GM10847 (cell line): ENCODE measurements around the gene TMPRSS15.

ENCODE experiments used
- POLR2A ChIP-seq: IDR thresholded peaks from 2 replicates; pipeline ENCODE4 v1.6.1; 2011; ENCODE audit not compliant: insufficient read length; ENCODE audit errors: extremely low read depth

TMPRSS15 gene

DNA sequence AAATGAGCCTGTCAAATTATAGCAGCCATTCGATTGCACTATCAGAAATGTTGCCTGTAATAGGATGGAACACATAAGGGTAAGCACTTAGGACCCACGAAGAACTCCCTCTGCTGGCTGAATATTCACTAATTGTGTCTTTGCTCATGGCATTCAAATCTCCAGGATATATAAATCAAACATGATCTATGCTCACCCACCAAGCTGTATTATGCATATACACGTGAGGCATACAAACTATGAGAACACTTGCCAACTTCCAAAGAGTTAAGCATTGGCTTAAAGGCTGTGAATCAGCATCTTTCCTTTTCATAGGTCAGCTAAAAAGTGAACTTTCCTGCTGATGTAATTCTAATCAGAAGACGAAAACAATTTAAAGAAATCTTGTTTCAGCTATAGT lies 34.5 kb downstream of the TMPRSS15 start:
- no peak for TF ChIP-seq POLR2A

DNA sequence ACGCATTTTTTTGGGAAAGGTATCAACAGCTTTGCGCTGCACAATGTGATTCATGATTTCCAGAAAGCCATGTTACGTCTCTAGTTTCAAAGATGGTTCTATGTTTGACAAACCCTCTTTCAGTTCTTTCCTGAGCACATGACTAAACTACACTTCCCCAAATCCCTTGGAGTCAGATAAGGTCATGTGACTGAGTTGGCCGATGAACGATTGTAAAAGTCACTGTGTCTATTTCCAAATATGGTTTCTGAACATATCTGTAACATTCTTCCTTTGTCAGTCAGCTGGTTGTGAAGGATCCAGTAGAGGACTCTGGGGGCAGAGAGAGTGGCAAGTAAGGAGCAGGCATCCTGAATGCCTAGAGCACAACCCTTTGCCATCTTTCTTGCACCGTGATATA lies 35.4 kb downstream of the TMPRSS15 start:
- TF ChIP-seq POLR2A: no peak

DNA sequence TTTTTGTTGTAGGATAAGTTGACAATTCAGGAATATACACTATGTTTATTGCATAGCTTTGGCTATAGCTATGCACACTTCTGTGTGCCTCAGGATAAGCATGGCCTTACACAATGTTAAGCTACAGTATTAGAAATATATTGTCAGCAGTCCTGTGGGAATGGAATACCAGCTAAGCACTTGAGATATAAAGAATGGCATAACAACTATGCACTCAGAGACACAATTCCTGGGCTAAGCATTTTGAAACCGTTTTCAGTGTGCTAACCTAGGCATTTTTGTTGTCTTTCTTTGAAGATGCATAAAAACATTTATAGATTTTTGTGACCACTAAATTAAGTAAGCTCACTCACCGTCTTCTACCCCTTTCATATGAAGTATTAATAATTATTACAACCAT lies 46.8 kb downstream of the TMPRSS15 start:
- no peak for TF ChIP-seq POLR2A

DNA sequence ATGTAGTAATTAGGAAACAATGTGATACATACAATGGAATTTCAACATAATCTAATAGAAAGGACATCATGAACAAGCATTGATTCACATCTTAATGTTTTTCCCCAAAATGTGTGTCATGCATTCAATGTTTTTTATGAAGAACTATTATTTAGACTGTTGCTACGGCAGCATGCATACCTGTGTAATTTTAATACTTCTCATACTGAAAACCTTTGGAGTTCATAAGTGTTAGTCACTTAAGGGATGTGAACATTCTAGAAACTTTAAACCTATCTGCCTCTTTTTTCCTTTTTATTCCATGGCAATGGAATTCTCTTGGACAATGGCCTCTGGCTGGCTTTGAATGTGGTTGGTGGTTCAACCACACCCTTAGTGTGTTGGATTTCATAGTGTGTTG lies 48.6 kb downstream of the TMPRSS15 start:
- no peak for TF ChIP-seq POLR2A

DNA sequence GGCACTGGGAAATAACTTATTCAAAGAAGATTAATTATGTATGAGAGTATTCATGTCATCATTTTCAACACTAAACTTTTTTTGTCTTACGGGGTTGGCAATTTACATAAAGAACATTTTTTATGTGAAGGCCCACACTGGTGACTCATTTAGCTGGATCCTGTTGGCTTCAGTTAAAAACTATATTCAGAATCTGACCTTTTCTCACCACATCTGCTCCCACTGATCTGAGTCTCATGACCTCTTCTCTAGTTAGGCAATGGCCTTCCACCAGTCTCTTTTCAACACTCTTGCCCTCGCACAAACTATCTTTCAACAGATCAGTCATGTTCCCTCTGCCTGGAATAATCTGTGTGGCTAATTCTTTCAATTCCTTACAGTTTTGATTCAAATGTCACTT lies 53.4 kb downstream of the TMPRSS15 start:
- TF ChIP-seq POLR2A: no peak

DNA sequence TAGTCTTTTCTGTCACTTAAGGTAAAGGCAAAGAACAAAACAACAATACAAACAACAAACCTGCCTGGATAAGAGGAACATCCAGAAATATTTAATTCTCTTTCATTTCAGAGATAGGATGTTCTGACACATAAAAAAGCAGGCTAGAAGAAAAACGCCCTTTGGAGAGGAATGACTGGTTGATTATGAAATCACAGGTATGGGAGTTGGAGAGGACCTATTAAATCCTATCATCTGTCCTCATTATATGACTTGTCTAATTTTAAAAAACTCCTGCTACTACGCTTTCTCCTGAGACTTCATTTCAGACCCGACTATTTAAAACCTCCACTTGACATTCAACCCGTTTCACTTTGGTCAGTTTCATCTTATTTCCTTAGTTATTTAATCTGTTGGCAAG lies 54.1 kb downstream of the TMPRSS15 start:
- no peak for TF ChIP-seq POLR2A

DNA sequence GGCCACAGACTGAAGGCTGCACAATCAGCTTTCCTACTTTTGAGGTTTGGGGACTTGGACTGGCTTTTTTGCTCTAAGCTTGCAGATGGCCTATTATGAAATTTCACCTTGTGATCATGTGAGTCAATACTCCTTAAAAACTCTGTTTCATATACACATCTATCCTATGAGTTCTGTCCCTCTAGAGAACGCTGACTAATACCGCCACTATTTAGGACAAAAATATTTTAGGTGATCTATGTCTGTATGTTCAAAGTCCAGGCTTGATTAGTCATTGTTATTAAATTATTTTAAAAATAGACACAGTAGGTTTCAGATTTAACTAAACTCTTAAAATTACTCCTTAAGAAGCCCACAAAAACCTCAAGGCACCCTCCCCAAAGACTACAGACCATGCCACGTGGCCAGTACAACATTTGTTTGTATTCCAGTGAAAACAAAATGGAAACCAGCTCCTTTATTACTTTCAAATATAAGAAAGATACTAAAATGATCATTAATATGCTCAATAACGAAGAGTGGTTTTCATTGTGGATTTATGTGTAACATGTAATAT lies 63.1 kb downstream of the TMPRSS15 start:
- TF ChIP-seq POLR2A: no peak

DNA sequence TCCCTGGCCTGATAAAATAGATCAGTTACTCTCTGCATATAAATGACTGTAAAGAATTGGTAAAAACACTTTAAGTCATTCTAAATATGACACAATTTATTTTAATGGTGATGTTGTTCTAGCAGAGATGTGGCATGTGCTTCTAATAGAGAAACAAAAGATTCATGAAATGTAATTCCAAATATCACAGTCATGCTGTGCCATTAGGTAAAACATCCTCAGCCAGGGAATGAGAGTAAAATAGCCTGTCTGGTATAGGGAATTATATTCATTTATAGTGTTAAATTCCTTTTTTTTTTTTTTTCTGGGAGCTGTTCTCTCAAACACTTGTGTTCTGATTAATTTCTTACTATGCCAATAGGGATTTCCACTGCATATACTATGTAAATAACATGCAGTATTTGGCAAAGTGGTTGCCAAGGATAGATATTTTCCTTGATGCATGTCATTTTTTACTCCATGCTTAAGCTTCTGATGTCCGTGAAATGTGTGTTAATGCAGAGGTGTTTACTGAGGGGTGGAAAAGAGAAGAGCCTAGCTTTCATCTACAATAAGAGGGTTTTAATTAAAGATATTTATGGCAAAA lies 67.8 kb downstream of the TMPRSS15 start:
- TF ChIP-seq POLR2A: no peak

DNA sequence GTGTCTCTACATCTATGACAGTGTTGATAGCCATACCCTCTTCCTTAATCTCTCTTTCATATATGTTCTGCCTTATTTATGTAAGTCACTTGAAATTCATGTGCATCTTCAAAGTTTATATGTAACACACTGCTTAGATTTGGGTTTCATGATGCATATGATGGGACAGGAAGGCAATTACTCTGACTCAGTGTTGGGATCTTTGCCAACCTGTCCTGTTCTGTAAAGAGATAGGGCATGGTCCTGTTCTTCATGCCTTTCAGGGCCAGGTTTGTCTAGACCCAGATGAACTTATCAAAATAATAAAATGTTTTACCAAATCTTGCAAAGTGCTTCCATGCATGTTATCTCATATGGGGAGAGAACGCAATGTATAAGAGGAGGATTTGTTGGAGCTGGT lies 69.5 kb downstream of the TMPRSS15 start:
- no peak for TF ChIP-seq POLR2A

DNA sequence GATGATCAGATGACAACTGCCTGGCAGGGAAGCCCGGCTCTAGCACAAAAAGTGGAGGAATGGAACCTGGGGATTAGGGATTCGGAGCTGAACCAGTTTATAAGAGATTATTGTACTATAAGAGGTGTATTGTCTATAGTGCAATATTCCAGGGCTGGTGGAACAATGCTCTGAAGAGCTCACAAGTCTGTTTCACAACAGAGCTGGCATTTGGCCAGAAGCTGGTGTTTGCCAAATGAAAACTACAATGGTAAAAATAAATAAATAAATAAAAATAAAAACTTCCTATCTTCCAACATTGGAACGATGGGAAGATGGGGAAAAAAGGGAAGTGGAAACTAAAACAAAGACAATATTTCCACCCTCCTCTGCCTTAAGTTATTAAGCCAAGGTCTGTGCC lies 85.4 kb downstream of the TMPRSS15 start:
- TF ChIP-seq POLR2A: no peak

DNA sequence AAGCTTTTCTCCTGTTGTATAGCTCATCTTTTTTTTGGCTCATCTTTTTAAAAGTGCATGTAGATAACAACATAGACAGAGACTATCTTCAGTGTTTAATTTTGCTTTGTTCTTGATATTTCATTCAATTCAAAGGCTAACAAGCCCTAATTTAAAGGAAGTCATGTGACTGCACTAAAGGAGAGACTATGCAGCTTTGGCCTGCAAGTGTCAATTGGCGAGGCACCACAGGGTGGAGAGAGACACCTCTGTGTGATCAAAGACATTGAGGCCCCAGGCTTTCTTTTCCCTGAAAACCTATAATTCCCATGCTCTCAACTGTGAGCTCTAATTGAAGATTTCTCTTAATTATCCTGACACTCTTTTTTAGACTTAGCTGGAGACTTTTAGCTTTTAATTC lies 105.4 kb downstream of the TMPRSS15 start:
- no peak for TF ChIP-seq POLR2A

DNA sequence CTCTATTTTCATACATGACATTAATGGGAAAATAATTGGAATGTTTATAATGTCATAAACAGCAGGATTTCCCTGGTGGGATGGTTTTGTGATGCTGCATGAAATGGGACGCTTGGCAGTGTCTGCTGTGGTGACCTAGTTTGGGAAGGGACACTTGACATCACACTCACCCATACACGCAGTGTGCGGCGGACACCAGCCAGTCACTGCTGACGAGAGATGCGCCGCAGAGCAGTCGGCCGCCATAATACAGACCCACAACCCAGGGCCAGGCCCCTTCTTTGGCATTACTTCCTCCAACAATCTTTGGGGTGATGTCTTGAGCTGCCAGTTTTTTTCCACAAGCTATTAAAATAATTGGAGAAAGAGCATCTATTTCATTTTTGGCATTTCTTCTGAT lies 109.5 kb downstream of the TMPRSS15 start:
- TF ChIP-seq POLR2A: no peak

DNA sequence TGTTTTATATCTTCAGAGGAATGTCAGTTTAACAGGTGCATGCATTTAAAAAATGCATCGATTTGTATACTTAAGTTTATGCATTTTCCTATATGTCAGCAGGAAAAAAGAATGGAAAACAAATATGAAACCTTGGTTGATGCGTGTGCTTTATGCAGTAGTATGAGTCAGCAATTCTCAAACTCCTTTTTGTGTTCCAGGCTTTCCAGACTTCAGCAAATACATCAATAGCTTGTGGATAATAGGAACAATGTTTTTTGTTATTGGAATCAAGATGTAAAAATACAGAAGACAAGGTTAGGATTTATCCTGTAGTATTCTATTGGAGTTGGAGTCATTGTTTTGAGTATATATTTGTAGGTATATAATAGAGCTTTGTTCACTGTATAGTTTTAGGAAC lies 113.7 kb downstream of the TMPRSS15 start:
- no peak for TF ChIP-seq POLR2A

DNA sequence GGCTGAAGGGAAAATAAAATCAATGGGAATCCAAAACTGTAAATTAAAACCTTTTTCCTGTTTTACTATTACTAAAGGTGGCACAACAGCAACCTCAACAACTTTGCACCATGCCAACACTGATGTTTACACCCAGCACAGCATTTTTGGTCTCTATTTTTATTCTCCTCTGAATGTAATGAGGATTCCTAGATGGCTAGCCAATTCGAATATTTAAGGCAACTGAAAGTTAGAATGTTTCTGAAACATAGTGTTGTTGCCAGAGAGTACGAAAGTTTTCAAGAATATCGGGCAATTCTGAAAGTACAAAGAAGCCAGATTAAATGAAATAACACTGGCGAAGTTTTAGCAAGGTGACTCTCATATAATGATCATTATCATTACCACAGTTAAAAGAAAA lies 118.2 kb downstream of the TMPRSS15 start:
- TF ChIP-seq POLR2A: no peak

DNA sequence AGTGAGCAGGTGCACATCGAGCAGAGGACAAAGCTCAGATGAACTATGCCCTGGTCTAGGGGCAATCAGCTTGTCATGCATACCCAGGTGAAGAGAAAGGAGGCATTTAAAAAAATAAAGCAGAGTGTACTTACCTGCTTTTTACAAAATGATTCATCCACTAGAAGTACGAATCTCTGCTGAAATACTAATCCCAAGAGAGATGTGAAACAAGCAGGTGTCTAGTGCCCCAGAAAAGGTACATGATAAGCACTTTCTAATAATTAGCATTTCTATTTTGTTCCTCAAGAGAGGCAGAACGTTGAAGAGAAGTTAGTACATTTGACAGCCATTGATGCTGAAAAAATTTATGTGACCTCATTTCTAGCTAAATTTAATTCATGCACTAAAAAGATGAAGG lies 127.8 kb downstream of the TMPRSS15 start:
- TF ChIP-seq POLR2A: no peak

DNA sequence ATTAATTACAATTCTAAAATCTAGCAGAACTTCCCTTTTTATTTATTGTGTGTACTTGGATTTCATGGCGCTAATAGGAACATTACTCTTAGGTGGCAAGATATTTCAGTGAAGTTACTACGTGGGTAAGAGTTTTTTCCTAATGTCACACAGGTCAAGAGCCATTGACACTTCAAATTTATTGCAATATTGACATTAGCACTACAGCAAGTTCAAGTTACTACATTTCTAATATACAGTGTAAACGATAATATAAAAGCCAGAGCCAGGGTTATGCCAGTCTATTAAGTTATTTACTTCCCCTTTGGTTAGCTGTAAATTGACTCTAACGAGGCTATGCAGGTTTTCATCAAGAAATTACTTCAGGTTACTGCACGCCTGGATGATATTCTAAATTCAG lies 129.2 kb downstream of the TMPRSS15 start:
- no peak for TF ChIP-seq POLR2A

DNA sequence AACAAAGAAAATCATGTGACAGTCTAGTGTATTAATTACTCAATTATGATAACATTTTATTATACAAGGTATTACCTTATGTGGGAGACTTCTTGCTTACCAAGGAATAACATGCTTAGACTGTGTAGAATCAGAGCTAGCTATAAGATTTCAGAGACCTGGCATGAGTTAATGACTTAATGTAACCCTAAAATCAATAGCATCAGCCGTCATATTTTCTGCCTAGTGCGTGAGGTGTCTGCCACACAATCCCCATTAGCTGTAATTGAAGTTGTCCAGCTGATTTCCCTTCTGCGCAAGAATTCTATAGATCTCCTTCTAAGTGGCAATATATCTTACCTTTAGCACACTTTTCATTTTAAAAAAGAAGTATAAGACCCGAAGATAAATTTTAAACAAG lies 130.2 kb downstream of the TMPRSS15 start:
- no peak for TF ChIP-seq POLR2A
